ENCODE measurements around the gene FNIP1.
A peak's percentile ranks its signal among the peaks of the same experiment; 100 is the strongest.

FNIP1 gene

GRCh38 chr5:131633830-131634229 lies 163.0 kb downstream of the FNIP1 start:
- Histone ChIP-seq H3K36me3 (ENCODE audit: low read length) (no peaks in the 10 kb centered on the region), H3F3A (ENCODE audit: insufficient read depth) (peaks cover 24% of the 10 kb centered on the region), H2AFZ (ENCODE audit: low read depth, low read length, severe bottlenecking) (no peak overlapping the region), H3K79me2 (ENCODE audit: insufficient read depth, low read length) (peaks cover 61% of the 10 kb centered on the region), H3K9ac (ENCODE audit: low read length) (peak overlapping the region; percentile 81), H3K9me3 (ENCODE audit: insufficient read depth, low read length) (no peaks in the 10 kb centered on the region), H3K4me3 (ENCODE audit: insufficient read depth, low read length, poor library complexity, severe bottlenecking) (peak overlapping the region; percentile 70), H3K4me2 (ENCODE audit: low read depth, low read length, poor library complexity, severe bottlenecking) (peak overlapping the region; percentile 83), H4K20me1 (ENCODE audit: low read depth, low read length) (peaks cover 20% of the 10 kb centered on the region), H3K27me3 (ENCODE audit: low read length) (no peaks in the 10 kb centered on the region), H3K27ac (ENCODE audit: low read depth, low read length) (peak overlapping the region; percentile 97), H3K9me2 (replicated peaks; ENCODE audit: insufficient read depth, low read length) (no peaks in the 10 kb centered on the region)
- no peak for TF ChIP-seq EZH2phosphoT487 (conservative IDR thresholded peaks at IDR 0.05; ENCODE audit: low read length)
- TF ChIP-seq, protein P1, sequence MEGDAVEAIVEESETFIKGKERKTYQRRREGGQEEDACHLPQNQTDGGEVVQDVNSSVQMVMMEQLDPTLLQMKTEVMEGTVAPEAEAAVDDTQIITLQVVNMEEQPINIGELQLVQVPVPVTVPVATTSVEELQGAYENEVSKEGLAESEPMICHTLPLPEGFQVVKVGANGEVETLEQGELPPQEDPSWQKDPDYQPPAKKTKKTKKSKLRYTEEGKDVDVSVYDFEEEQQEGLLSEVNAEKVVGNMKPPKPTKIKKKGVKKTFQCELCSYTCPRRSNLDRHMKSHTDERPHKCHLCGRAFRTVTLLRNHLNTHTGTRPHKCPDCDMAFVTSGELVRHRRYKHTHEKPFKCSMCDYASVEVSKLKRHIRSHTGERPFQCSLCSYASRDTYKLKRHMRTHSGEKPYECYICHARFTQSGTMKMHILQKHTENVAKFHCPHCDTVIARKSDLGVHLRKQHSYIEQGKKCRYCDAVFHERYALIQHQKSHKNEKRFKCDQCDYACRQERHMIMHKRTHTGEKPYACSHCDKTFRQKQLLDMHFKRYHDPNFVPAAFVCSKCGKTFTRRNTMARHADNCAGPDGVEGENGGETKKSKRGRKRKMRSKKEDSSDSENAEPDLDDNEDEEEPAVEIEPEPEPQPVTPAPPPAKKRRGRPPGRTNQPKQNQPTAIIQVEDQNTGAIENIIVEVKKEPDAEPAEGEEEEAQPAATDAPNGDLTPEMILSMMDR (IDR thresholded peaks at IDR 0.05; ENCODE audit: insufficient read depth, low read length, poor library complexity, severe bottlenecking) = no peak

GRCh38 chr5:131630963-131631350 lies 165.9 kb downstream of the FNIP1 start:
- H3K9me3 ChIP-seq (ENCODE audit: insufficient read depth, low read length) = no peaks in the 10 kb centered on the region
- H3K9ac ChIP-seq (ENCODE audit: low read length) = peak overlapping the region; percentile 21; the same call in 1 of the 2 replicates
- H3K9me2 ChIP-seq (replicated peaks; ENCODE audit: insufficient read depth, low read length) = no peaks in the 10 kb centered on the region
- H3K27me3 ChIP-seq (ENCODE audit: low read length) = no peaks in the 10 kb centered on the region
- H3F3A ChIP-seq (ENCODE audit: insufficient read depth) = peaks cover 21% of the 10 kb centered on the region
- peak overlapping the region; percentile 83 for H3K4me2 ChIP-seq (ENCODE audit: low read depth, low read length, poor library complexity, severe bottlenecking)
- no peak overlapping the region for H2AFZ ChIP-seq (ENCODE audit: low read depth, low read length, severe bottlenecking)
- TF ChIP-seq, protein P1 (IDR thresholded peaks at IDR 0.05; ENCODE audit: insufficient read depth, low read length, poor library complexity, severe bottlenecking) = no peak
- no peak for TF ChIP-seq EZH2phosphoT487 (conservative IDR thresholded peaks at IDR 0.05; ENCODE audit: low read length)
- peaks cover 25% of the 10 kb centered on the region for H4K20me1 ChIP-seq (ENCODE audit: low read depth, low read length)
- no peaks in the 10 kb centered on the region for H3K36me3 ChIP-seq (ENCODE audit: low read length)
- H3K79me2 ChIP-seq (ENCODE audit: insufficient read depth, low read length) = peaks cover 90% of the 10 kb centered on the region
- peak overlapping the region; percentile 3 for H3K4me3 ChIP-seq (ENCODE audit: insufficient read depth, low read length, poor library complexity, severe bottlenecking)
- H3K27ac ChIP-seq (ENCODE audit: low read depth, low read length) = peak overlapping the region; percentile 11

DNA sequence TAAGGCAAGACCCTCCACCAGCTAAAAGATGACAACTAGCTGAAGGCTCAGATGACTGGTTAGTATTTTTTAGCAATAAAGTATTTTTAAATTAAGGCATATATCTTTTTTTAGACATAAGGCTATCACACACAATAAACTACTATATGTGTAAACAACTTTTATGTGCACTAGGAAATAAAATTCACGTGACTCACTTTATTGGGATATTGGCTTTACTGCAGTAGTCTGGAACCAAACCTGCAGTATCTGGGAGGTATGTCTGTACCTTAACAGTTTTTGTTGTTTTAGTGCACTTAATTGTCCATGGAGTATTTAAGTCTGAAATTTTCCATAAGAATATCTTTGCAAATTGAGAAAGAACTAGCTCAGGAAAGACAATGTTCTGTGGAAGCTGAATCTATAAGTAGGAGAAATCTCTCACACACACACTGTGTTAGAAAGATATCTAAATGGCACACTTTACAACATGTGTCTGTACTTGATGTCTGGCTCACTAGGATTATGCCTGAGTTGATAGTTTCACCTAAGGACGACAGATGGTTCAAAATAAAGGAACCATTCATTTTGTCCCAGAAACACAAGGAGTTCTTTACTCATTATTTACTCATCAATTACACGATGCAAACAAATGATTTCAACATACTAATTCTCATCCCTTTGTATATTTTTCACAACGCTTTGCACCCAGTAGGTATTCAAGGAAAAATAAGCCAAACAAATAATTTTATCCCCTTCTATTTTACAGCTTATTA lies 166.4 kb downstream of the FNIP1 start:
- Histone ChIP-seq H3K27ac (ENCODE audit: low read depth, low read length) (peak overlapping the region; percentile 11; the same call in 1 of the 2 replicates), H3K4me3 (ENCODE audit: insufficient read depth, low read length, poor library complexity, severe bottlenecking) (no peak overlapping the region), H3F3A (ENCODE audit: insufficient read depth) (peaks cover 16% of the 10 kb centered on the region; the same call in 1 of the 2 replicates), H4K20me1 (ENCODE audit: low read depth, low read length) (peaks cover 25% of the 10 kb centered on the region), H3K4me2 (ENCODE audit: low read depth, low read length, poor library complexity, severe bottlenecking) (peak overlapping the region; percentile 83), H3K79me2 (ENCODE audit: insufficient read depth, low read length) (peaks cover 96% of the 10 kb centered on the region), H3K36me3 (ENCODE audit: low read length) (no peaks in the 10 kb centered on the region), H2AFZ (ENCODE audit: low read depth, low read length, severe bottlenecking) (no peak overlapping the region), H3K9me3 (ENCODE audit: insufficient read depth, low read length) (no peaks in the 10 kb centered on the region), H3K27me3 (ENCODE audit: low read length) (no peaks in the 10 kb centered on the region), H3K9me2 (replicated peaks; ENCODE audit: insufficient read depth, low read length) (no peaks in the 10 kb centered on the region), H3K9ac (ENCODE audit: low read length) (peak overlapping the region; percentile 21; the same call in 1 of the 2 replicates)
- TF ChIP-seq, protein P1 (IDR thresholded peaks at IDR 0.05; ENCODE audit: insufficient read depth, low read length, poor library complexity, severe bottlenecking) = no peak
- no peak for TF ChIP-seq EZH2phosphoT487 (conservative IDR thresholded peaks at IDR 0.05; ENCODE audit: low read length)

Measured in SU-DHL-6 (cell line).